Uterus (tissue), 4 donors: ENCODE measurements around the gene CASP8AP2. TPM values are rescaled to one million over a fixed set of nuclear protein-coding genes. Genes with fewer than 3 reads are reported as not detected.

Experiments
- DNase-seq, 2 donors: peaks; one replicate each; pipeline ENCODE4 v3.0.0-alpha.2; 2019 to 2020
- H3K27ac ChIP-seq, 2 donors: fragments of 200-600 bp; sonication (generic); 1 replicate in 1 of 2; 2 replicates in 1 of 2; pipeline ENCODE4 v1.5.1; 2016 to 2018
- H3K27me3 ChIP-seq, 2 donors: fragments of 200-600 bp; sonication (generic); one replicate each; pipeline ENCODE4 v1.5.1; 2018 to 2019; ENCODE audit warnings: control low read depth in 1 of 2
- H3K36me3 ChIP-seq, 2 donors: fragments of 200-600 bp; sonication (generic); one replicate each; pipeline ENCODE4 v1.5.1; 2019; ENCODE audit warnings: control low read depth in 1 of 2
- H3K4me1 ChIP-seq, 2 donors: fragments of 200-600 bp; sonication (generic); one replicate each; pipeline ENCODE4 v1.5.1; 2018 to 2019; ENCODE audit warnings: control low read depth in 1 of 2
- H3K4me3 ChIP-seq, 2 donors: fragments of 200-600 bp; sonication (generic); 1 replicate in 1 of 2; 2 replicates in 1 of 2; pipeline ENCODE4 v1.5.1; 2018 to 2019; ENCODE audit warnings: mild to moderate bottlenecking in 1 of 2
- H3K9me3 ChIP-seq, 2 donors: fragments of 200-600 bp; sonication (generic); one replicate each; pipeline ENCODE4 v1.5.1; 2019; ENCODE audit warnings: control low read depth in 1 of 2
- POLR2A ChIP-seq, 2 donors: fragments of 450-650 bp; IDR thresholded peaks; one replicate each; pipeline ENCODE4 v1.6.1; 2016; ENCODE audit warnings: antibody characterized with exemption in 2 of 2, mild to moderate bottlenecking in 1 of 2, moderate library complexity in 1 of 2
- intact Hi-C: fragments of 100-400 bp; cut with DNase I; formaldehyde crosslinking; loops from one replicate; pipeline ENCODE4 v1.15.1; 2023; ENCODE audit warnings: low total_unique reads
- total RNA-seq, 4 donors: library from RNA; depleted of rRNA in 3 of 4; stranded (reverse); fragments of >200 nt in 3 of 4; gene quantifications; one replicate each; pipeline versions ENCODE4 v1.1.0 to v1.2.4, GENCODE V29; 2014 to 2023
- TF ChIP-seq, protein P1 (sequence below), 4 experiments: fragments of 200-600 bp in 2 of 4; fragments of 450-650 bp in 2 of 4; sonication (generic) in 2 of 4; IDR thresholded peaks; one replicate each; pipeline ENCODE4 v1.5.1; 2016 to 2019; ENCODE audit warnings: antibody characterized with exemption in 4 of 4, mild to moderate bottlenecking in 2 of 4, moderate library complexity in 1 of 4
- donor health status: DM: yes; HTN: yes; CAD: no.

CASP8AP2 gene
- total RNA-seq, 4 donors from 2014 or later, result 22.0 to 37.6 (median 29.6) TPM

DNA sequence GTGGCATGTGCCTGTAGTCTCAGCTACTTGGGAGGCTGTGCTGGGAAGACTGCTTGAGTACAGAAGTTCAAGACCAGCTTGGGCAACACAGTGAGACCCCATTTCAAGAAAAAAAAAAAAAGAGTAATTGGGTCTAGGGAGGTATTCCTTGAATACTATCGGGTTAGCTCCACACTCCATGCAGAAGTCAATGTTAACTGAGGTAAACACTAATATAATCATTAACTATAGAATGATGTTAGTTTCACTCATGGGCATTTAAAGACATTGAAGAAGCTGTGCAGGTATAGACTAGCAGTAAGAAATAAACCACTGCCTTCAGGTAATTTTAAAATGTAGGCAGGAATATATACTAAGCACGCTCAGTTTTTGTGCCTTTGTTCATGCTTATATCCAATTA is 42.7 kb upstream of the CASP8AP2 start:
- intact Hi-C loops, result no loop called here
- no peaks in the 10 kb centered on the region for H3K9me3 ChIP-seq

DNA sequence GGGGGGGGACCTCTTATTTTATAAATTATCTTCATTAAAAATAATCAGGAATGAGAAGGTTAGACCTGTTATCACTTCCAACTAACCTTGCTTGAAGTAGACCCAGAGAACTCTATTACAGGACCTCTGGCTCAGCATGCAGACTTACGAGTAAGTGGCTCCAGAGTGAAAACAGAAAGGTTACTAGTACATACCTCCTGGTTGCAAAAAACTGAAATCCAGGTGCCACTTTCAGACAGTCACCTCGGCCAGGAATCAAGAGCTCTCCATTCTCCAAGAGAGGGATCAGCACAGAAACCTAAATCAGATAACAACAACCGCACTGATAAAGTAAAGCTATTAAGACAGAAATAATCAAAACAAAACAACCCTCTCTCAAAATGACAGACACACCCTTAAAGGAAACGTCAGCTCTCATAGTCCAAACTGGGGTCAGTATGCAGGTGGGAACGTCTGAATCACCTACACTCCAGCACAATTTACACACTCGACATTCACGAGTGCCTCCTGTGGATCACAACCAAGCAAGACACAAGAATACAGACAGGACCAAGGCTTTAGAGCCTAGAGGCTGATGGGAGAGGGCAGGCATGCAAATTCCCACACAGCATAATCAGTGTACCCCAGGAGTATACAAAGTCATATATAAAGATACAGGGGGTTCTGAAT is 41.9 kb upstream of the CASP8AP2 start:
- Histone ChIP-seq H3K36me3 (no peaks in the 10 kb centered on the region), H3K27me3 (no peaks in the 10 kb centered on the region), H3K4me3 (no peak overlapping the region), H3K9me3 (no peaks in the 10 kb centered on the region), H3K4me1 (no peaks in the 10 kb centered on the region), H3K27ac (no peak overlapping the region)
- no peak for TF ChIP-seq POLR2A (IDR thresholded peaks at IDR 0.05)
- TF ChIP-seq, protein P1, sequence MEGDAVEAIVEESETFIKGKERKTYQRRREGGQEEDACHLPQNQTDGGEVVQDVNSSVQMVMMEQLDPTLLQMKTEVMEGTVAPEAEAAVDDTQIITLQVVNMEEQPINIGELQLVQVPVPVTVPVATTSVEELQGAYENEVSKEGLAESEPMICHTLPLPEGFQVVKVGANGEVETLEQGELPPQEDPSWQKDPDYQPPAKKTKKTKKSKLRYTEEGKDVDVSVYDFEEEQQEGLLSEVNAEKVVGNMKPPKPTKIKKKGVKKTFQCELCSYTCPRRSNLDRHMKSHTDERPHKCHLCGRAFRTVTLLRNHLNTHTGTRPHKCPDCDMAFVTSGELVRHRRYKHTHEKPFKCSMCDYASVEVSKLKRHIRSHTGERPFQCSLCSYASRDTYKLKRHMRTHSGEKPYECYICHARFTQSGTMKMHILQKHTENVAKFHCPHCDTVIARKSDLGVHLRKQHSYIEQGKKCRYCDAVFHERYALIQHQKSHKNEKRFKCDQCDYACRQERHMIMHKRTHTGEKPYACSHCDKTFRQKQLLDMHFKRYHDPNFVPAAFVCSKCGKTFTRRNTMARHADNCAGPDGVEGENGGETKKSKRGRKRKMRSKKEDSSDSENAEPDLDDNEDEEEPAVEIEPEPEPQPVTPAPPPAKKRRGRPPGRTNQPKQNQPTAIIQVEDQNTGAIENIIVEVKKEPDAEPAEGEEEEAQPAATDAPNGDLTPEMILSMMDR (IDR thresholded peaks at IDR 0.05), result no peak
- DNase-seq, result no peak
- intact Hi-C loops, result no loop called here

More for the DNA sequence above, 42.7 kb upstream of the CASP8AP2 start:
- Histone ChIP-seq H3K27ac (no peak overlapping the region), H3K36me3 (no peaks in the 10 kb centered on the region), H3K27me3 (no peaks in the 10 kb centered on the region), H3K4me1 (no peaks in the 10 kb centered on the region), H3K4me3 (no peak overlapping the region)
- DNase-seq, result no peak
- TF ChIP-seq, protein P1 (IDR thresholded peaks at IDR 0.05), result no peak
- TF ChIP-seq POLR2A (IDR thresholded peaks at IDR 0.05), result no peak

DNA sequence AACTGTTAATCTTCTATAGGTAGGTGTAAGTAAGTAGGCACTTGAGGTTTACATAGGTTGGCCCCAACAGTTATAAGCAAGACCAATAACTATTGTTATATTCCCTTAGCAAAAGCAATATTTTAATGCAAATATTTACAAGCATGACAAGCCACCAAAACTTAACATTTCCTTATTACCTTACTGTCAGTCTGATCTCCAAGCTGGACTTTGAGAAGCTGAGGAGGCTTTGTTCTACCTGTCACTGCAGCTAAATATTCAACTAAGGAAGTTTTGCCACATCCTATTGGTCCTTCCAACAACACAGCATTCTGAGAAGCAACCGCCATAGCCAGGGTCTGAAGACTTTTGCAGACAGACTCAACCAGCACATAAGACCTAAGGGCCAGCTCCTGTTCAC is 39.7 kb upstream of the CASP8AP2 start:
- no peaks in the 10 kb centered on the region for H3K4me1 ChIP-seq
- H3K36me3 ChIP-seq, result no peaks in the 10 kb centered on the region
- H3K9me3 ChIP-seq, result no peaks in the 10 kb centered on the region
- DNase-seq, result no peak
- H3K4me3 ChIP-seq, result no peak overlapping the region
- TF ChIP-seq POLR2A (IDR thresholded peaks at IDR 0.05), result no peak
- TF ChIP-seq, protein P1 (IDR thresholded peaks at IDR 0.05), result no peak
- no peak overlapping the region for H3K27ac ChIP-seq
- H3K27me3 ChIP-seq, result no peaks in the 10 kb centered on the region
- intact Hi-C loops, result no loop called here

DNA sequence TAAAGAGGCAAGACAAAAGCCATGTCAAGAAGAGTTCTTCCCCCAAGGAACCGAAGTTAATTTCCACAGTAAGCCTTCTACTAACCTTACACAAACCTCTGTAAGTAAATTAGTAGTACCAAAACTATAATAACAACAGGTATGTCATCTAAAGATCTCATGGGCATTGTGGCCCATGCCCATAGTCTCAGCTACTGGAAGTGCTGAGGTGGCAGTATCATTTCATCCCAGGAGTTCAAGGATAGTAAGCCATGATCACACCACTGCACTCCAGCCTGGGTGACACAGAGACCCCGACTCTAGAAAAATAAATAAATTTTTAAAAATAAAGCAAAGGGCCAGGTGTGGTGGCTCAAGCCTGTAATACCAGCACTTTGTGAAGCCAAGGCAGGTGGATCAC is 39.3 kb upstream of the CASP8AP2 start:
- intact Hi-C loops, result no loop called here
- no peak for DNase-seq
- Histone ChIP-seq H3K4me3 (no peak overlapping the region), H3K27me3 (no peaks in the 10 kb centered on the region), H3K4me1 (no peaks in the 10 kb centered on the region), H3K27ac (no peak overlapping the region), H3K9me3 (no peaks in the 10 kb centered on the region), H3K36me3 (no peaks in the 10 kb centered on the region)
- TF ChIP-seq POLR2A (IDR thresholded peaks at IDR 0.05), result no peak
- TF ChIP-seq, protein P1 (IDR thresholded peaks at IDR 0.05), result no peak

DNA sequence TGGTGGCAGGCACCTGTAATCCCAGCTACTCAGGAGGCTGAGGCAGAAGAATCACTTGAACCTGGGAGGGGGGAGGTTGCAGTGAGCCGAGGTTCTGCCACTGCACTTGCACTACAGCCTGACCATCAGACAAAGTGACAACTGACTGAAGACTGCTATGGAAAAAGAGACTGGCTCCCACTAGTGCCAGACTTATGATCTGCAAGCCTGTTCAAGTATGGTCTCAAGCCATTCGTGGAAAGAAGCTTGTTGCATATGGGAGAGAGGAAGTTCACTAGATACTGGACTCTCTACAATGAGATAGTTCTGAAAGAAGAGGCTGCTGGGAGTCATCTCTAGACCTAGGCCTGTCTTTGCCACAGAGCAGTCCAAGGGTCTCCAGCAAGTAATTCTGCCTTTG is 36.8 kb upstream of the CASP8AP2 start:
- H3K27me3 ChIP-seq, result no peaks in the 10 kb centered on the region
- no peaks in the 10 kb centered on the region for H3K36me3 ChIP-seq
- intact Hi-C loops, result no loop called here
- no peaks in the 10 kb centered on the region for H3K9me3 ChIP-seq
- H3K4me1 ChIP-seq, result no peaks in the 10 kb centered on the region
- no peak for DNase-seq
- TF ChIP-seq POLR2A (IDR thresholded peaks at IDR 0.05), result no peak
- TF ChIP-seq, protein P1 (IDR thresholded peaks at IDR 0.05), result no peak
- no peak overlapping the region for H3K27ac ChIP-seq
- no peak overlapping the region for H3K4me3 ChIP-seq
